Muscle of leg (tissue), 11 donors: ENCODE results near the gene ZNF160. TPM values are rescaled to one million over a fixed set of nuclear protein-coding genes. Genes with fewer than 3 reads are reported as not detected.
"Not testable (repeated sequence)": the region's sequence is repeated elsewhere in the genome, so short reads cannot be mapped to it uniquely, and the experiment has no call there.

ENCODE experiments used
- DNase-seq: peaks from one replicate; pipeline ENCODE4 v3.0.0; 2013
- H3K27ac ChIP-seq: one replicate; pipeline ENCODE4 v1.5.1; 2013; ENCODE audit warnings: mild to moderate bottlenecking, low read length, control low read depth
- H3K27me3 ChIP-seq: one replicate; pipeline ENCODE4 v1.6.1; 2013; ENCODE audit warnings: low read length; ENCODE audit not compliant: control insufficient read depth, insufficient read depth
- H3K36me3 ChIP-seq: one replicate; pipeline ENCODE4 v1.6.1; 2013; ENCODE audit warnings: low read length; ENCODE audit not compliant: control insufficient read depth, insufficient read depth
- H3K4me1 ChIP-seq: one replicate; pipeline ENCODE4 v1.6.1; 2013; ENCODE audit warnings: low read length; ENCODE audit not compliant: control insufficient read depth, insufficient read depth
- H3K4me3 ChIP-seq: one replicate; pipeline ENCODE4 v1.5.1; 2013; ENCODE audit warnings: low read length, control low read depth
- H3K9me3 ChIP-seq: replicated peaks from 2 replicates; pipeline ENCODE4 v1.6.1; 2013; ENCODE audit warnings: low read depth, low read length; ENCODE audit not compliant: control insufficient read depth
- WGBS: methylation state at CpG from one replicate; pipeline ENCODE4 v1.1.5; 2013; ENCODE audit warnings: missing lambda C conversion rate; ENCODE audit not compliant: insufficient coverage; 5-methylcytosine and 5-hydroxymethylcytosine counted together
- polyA plus RNA-seq, 8 donors: library from polyadenylated mRNA; unstranded; fragments of 120-200 nt; gene quantifications; one replicate each; pipeline versions ENCODE4 v1.2.1 to v1.2.3, GENCODE V29; 2013; ENCODE audit warnings: inconsistent platforms in 1 of 8, low replicate concordance in 1 of 8; ENCODE audit not compliant: insufficient read length in 8 of 8, insufficient read depth in 1 of 8
- total RNA-seq: library from RNA; stranded (reverse); fragments of 120-200 nt; gene quantifications from one replicate; pipeline ENCODE4 v1.2.4, GENCODE V29; 2013

Gene ZNF160
- total and polyA plus RNA-seq, 9 donors, result 15.7 to 27.5 (median 19.2) TPM

- 18% methylated on average over 2 of the region's 7 CpGs for WGBS
- H3K4me3 ChIP-seq, DNase-seq: not testable (repeated sequence)
Observed at GRCh38 chr19:53028306-53028705, 74.9 kb downstream of the ZNF160 start.

GRCh38 chr19:53019684-53020083 is 83.5 kb downstream of the ZNF160 start:
- no peaks in the 10 kb centered on the region for H3K36me3 ChIP-seq
- no peak overlapping the region for H3K27ac ChIP-seq
- H3K9me3 ChIP-seq, result peaks cover 2% of the 10 kb centered on the region
- H3K4me3 ChIP-seq, result no peak overlapping the region
- 11% methylated on average over 1 of the region's 1 CpG for WGBS
- H3K4me1 ChIP-seq, result no peaks in the 10 kb centered on the region
- no peaks in the 10 kb centered on the region for H3K27me3 ChIP-seq
- no peak for DNase-seq

More at GRCh38 chr19:53028306-53028705, 74.9 kb downstream of the ZNF160 start:
- not testable (repeated sequence) for H3K27me3 ChIP-seq, H3K27ac ChIP-seq, H3K4me1 ChIP-seq, H3K9me3 ChIP-seq, H3K36me3 ChIP-seq

Other genes with a start within 250 kb of the ZNF160 start
- gene ZNF468, start 245.8 kb downstream of the ZNF160 start, total RNA-seq, result 19.9 TPM
- 10 to 100 TPM; 13.8 to 21.9 (median 16.7) TPM for gene ZNF468, start 245.8 kb downstream of the ZNF160 start, polyA plus RNA-seq
- gene ZNF320, start 205.8 kb downstream of the ZNF160 start, total RNA-seq, result 14.8 TPM
- 10 to 100 TPM in 6 of 8 donors, 1 to 10 TPM in 2; 8.3 to 29.4 (median 11.7) TPM for gene ZNF320, start 205.8 kb downstream of the ZNF160 start, polyA plus RNA-seq
- gene ZNF888, start 180.0 kb downstream of the ZNF160 start, total RNA-seq, result 3.4 TPM
- gene ZNF888, start 180.0 kb downstream of the ZNF160 start, polyA plus RNA-seq, result 1 to 10 TPM; 1.9 to 4.2 (median 3.0) TPM
- gene ZNF816, start 140.5 kb downstream of the ZNF160 start, total RNA-seq, result 10.7 TPM
- gene ZNF816, start 140.5 kb downstream of the ZNF160 start, polyA plus RNA-seq, result 1 to 10 TPM; 5.8 to 7.3 (median 6.3) TPM
- gene ERVV-1, start 89.5 kb downstream of the ZNF160 start, total RNA-seq, result 0.04 TPM
- under 1 TPM in 3 of 8 donors, not detected in 5; 0.07 to 0.08 (median 0.08) TPM for gene ERVV-1, start 89.5 kb downstream of the ZNF160 start, polyA plus RNA-seq
- not detected for gene ERVV-2, start 58.7 kb downstream of the ZNF160 start, total RNA-seq
- under 1 TPM in 1 of 8 donors, not detected in 7; 0.05 TPM for gene ERVV-2, start 58.7 kb downstream of the ZNF160 start, polyA plus RNA-seq
- 13.0 TPM for gene ZNF415, start 29.5 kb upstream of the ZNF160 start, total RNA-seq
- gene ZNF415, start 29.5 kb upstream of the ZNF160 start, polyA plus RNA-seq, result 10 to 100 TPM in 6 of 8 donors, 1 to 10 TPM in 2; 9.2 to 13.4 (median 12.3) TPM
- 9.6 TPM for gene ZNF347, start 55.6 kb upstream of the ZNF160 start, total RNA-seq
- gene ZNF347, start 55.6 kb upstream of the ZNF160 start, polyA plus RNA-seq, result 1 to 10 TPM; 4.5 to 8.5 (median 6.0) TPM
- gene ZNF665, start 89.9 kb upstream of the ZNF160 start, total RNA-seq, result 4.7 TPM
- gene ZNF665, start 89.9 kb upstream of the ZNF160 start, polyA plus RNA-seq, result 1 to 10 TPM; 3.3 to 4.9 (median 3.8) TPM
- gene ZNF677, start 151.5 kb upstream of the ZNF160 start, total RNA-seq, result 28.7 TPM
- gene ZNF677, start 151.5 kb upstream of the ZNF160 start, polyA plus RNA-seq, result 10 to 100 TPM; 19.3 to 32.5 (median 28.8) TPM
- 0.04 TPM for gene VN1R2, start 154.9 kb upstream of the ZNF160 start, total RNA-seq
- gene VN1R2, start 154.9 kb upstream of the ZNF160 start, polyA plus RNA-seq, result not detected
- not detected for gene VN1R4, start 164.3 kb upstream of the ZNF160 start, total RNA-seq
- gene VN1R4, start 164.3 kb upstream of the ZNF160 start, polyA plus RNA-seq, result not detected
- gene ZNF845, start 230.3 kb upstream of the ZNF160 start, total RNA-seq, result 9.6 TPM
- gene ZNF845, start 230.3 kb upstream of the ZNF160 start, polyA plus RNA-seq, result 1 to 10 TPM; 3.3 to 6.2 (median 5.8) TPM